Hepatocyte (in vitro differentiated cells): ENCODE data around the gene FGF4. TPM values are rescaled to one million over a fixed set of nuclear protein-coding genes. Genes with fewer than 3 reads are reported as not detected.

Experiments
- DNase-seq: peaks from one replicate; pipeline ENCODE4 v3.0.0-alpha.2; 2016; ENCODE audit warnings: low spot score
- H2AFZ ChIP-seq: fragments of 200-600 bp; sonication (generic); 2 replicates; pipeline ENCODE4 v1.6.0; 2016; ENCODE audit warnings: antibody characterized with exemption, mild to moderate bottlenecking
- H3K27ac ChIP-seq: fragments of 200-600 bp; sonication (generic); 2 replicates; pipeline ENCODE4 v1.5.1; 2016; ENCODE audit warnings: mild to moderate bottlenecking
- H3K27me3 ChIP-seq: fragments of 200-600 bp; sonication (generic); 2 replicates; pipeline ENCODE4 v1.6.1; 2016
- H3K36me3 ChIP-seq: fragments of 200-600 bp; sonication (generic); replicated peaks from 2 replicates; pipeline ENCODE4 v1.5.1; 2016; ENCODE audit warnings: low read depth; ENCODE audit not compliant: insufficient read depth
- H3K4me1 ChIP-seq: fragments of 200-600 bp; sonication (generic); 2 replicates; pipeline ENCODE4 v1.5.1; 2016; ENCODE audit warnings: mild to moderate bottlenecking, moderate library complexity; ENCODE audit not compliant: insufficient read depth
- H3K4me2 ChIP-seq: fragments of 200-600 bp; sonication (generic); 2 replicates; pipeline ENCODE4 v1.6.0; 2016
- H3K4me3 ChIP-seq: fragments of 200-600 bp; sonication (generic); 2 replicates; pipeline ENCODE4 v1.5.1; 2016; ENCODE audit warnings: mild to moderate bottlenecking
- H3K79me2 ChIP-seq: fragments of 200-600 bp; sonication (generic); 2 replicates; pipeline ENCODE4 v1.6.0; 2017; ENCODE audit warnings: mild to moderate bottlenecking
- H3K9me2 ChIP-seq: fragments of 200-600 bp; sonication (generic); replicated peaks from 2 replicates; pipeline ENCODE4 v1.6.0; 2017; ENCODE audit warnings: mild to moderate bottlenecking; ENCODE audit not compliant: insufficient read depth
- H3K9me3 ChIP-seq: fragments of 200-600 bp; sonication (generic); 2 replicates; pipeline ENCODE4 v1.5.1; 2016; ENCODE audit warnings: low read depth, mild to moderate bottlenecking
- H4K20me1 ChIP-seq: fragments of 200-600 bp; sonication (generic); 2 replicates; pipeline ENCODE4 v1.6.0; 2016; ENCODE audit warnings: mild to moderate bottlenecking; ENCODE audit not compliant: insufficient read depth, poor library complexity, severe bottlenecking
- EZH2 ChIP-seq: fragments of 200-600 bp; sonication (generic); IDR thresholded peaks from 2 replicates; pipeline ENCODE4 v1.6.1; 2016; ENCODE audit warnings: antibody characterized with exemption, mild to moderate bottlenecking, borderline replicate concordance
- EZH2phosphoT487 ChIP-seq: fragments of 200-600 bp; sonication (generic); IDR thresholded peaks from one replicate; pipeline ENCODE4 v1.6.1; 2018; ENCODE audit warnings: antibody characterized with exemption, mild to moderate bottlenecking, low read depth, moderate library complexity; ENCODE audit not compliant: unreplicated experiment, severe bottlenecking
- WGBS: methylation state at CpG from one replicate; pipeline ENCODE4 v1.1.6; 2016; ENCODE audit warnings: low lambda C conversion rate; ENCODE audit errors: missing lambda C conversion rate; 5-methylcytosine and 5-hydroxymethylcytosine counted together
- polyA plus RNA-seq: library from polyadenylated mRNA; unstranded; fragments of >200 nt; fragmentation: Nextera tagmentation; extraction: Ambion mirVana; gene quantifications from 2 replicates; pipeline ENCODE4 v1.2.1, GENCODE V29; 2016
- total RNA-seq: library from RNA; depleted of rRNA; stranded (reverse); fragments of >200 nt; gene quantifications from 2 replicates; pipeline ENCODE4 v1.2.3, GENCODE V29; 2014
- TF ChIP-seq, protein P1 (sequence below): fragments of 200-600 bp; sonication (generic); IDR thresholded peaks from 2 replicates; pipeline ENCODE4 v1.5.1; 2016; ENCODE audit warnings: antibody characterized with exemption, mild to moderate bottlenecking; ENCODE audit not compliant: poor library complexity

The FGF4 gene
- total and polyA plus RNA-seq, 2 experiments from 2014 or later: not detected

DNA sequence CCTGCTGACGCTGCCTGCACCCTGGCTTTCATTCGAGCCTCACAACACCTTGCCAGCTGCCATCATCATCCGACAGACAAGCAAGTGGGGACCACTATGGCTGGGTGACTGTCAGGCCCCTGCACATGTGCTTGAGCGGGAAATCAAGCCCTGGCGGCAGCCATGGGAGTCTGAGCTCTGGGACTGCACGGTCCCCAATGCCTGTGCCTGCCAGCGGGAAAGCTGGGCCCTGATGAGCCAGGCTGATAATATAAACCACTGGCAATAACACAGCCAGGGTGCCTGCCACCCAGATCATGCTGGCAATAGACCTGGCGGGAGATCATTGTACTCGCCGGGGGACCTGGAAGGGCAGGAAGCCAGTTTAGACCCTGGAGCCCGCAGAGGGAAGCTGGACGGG lies 41.5 kb upstream of the FGF4 start:
- peaks cover 73% of the 10 kb centered on the region for H3K27me3 ChIP-seq
- no peak overlapping the region for H2AFZ ChIP-seq
- TF ChIP-seq EZH2 (no peak), EZH2phosphoT487 (no peak)
- TF ChIP-seq, protein P1, sequence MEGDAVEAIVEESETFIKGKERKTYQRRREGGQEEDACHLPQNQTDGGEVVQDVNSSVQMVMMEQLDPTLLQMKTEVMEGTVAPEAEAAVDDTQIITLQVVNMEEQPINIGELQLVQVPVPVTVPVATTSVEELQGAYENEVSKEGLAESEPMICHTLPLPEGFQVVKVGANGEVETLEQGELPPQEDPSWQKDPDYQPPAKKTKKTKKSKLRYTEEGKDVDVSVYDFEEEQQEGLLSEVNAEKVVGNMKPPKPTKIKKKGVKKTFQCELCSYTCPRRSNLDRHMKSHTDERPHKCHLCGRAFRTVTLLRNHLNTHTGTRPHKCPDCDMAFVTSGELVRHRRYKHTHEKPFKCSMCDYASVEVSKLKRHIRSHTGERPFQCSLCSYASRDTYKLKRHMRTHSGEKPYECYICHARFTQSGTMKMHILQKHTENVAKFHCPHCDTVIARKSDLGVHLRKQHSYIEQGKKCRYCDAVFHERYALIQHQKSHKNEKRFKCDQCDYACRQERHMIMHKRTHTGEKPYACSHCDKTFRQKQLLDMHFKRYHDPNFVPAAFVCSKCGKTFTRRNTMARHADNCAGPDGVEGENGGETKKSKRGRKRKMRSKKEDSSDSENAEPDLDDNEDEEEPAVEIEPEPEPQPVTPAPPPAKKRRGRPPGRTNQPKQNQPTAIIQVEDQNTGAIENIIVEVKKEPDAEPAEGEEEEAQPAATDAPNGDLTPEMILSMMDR: no peak
- no peaks in the 10 kb centered on the region for H3K9me2 ChIP-seq
- no peaks in the 10 kb centered on the region for H4K20me1 ChIP-seq
- H3K4me1 ChIP-seq: peaks cover 12% of the 10 kb centered on the region
- no peaks in the 10 kb centered on the region for H3K9me3 ChIP-seq
- DNase-seq: no peak
- no peak overlapping the region for H3K27ac ChIP-seq
- 34% methylated on average over 12 of the region's 12 CpGs for WGBS
- H3K36me3 ChIP-seq: no peaks in the 10 kb centered on the region
- H3K4me2 ChIP-seq: no peak overlapping the region
- no peaks in the 10 kb centered on the region for H3K79me2 ChIP-seq
- H3K4me3 ChIP-seq: no peak overlapping the region

DNA sequence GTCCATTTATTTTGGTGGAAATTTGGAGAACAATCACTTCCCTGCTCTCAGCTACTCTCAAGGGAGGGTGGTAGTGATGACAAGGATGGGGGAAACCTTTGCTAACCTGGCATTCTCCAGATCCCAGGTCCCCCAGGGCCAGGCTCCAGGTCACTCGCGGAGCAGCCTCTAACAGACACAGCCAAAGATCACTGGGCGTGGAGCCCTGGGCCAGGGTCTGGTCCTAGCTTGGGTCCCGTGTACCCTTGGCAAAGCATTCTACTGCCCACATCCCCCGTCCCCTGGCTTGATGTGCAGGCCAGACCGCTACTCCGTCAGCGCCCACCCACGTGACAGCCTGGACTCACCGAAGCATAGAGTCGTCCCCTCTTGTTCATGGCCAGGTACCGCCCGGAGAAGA lies 40.8 kb upstream of the FGF4 start:
- H3K27me3 ChIP-seq: peaks cover 66% of the 10 kb centered on the region
- TF ChIP-seq EZH2phosphoT487 (no peak), EZH2 (no peak)
- TF ChIP-seq, protein P1: no peak
- no peak for DNase-seq

DNA sequence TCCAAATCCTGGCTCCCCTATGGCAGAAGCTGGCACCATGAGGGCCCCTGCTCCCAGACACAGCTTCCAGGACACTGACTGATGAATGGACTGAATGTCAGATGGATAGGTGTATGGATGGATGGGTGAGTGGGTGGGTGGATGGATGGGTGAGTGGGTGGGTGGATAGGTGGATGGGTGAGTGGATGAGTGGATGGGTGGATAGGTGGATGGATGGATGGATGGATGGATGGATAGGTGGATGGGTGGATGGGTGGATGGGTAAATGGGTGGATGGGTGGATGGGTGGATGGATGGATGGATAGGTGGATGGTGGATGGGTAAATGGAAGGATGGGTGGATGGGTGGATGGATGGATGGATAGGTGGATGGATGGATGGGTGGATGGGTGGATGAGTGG lies 39.8 kb upstream of the FGF4 start:
- Histone ChIP-seq H3K9me2 (no peaks in the 10 kb centered on the region), H2AFZ (no peak overlapping the region), H3K79me2 (no peaks in the 10 kb centered on the region), H3K36me3 (no peaks in the 10 kb centered on the region), H3K27me3 (peaks cover 55% of the 10 kb centered on the region), H3K27ac (no peak overlapping the region), H4K20me1 (no peaks in the 10 kb centered on the region), H3K4me3 (no peak overlapping the region), H3K9me3 (no peaks in the 10 kb centered on the region), H3K4me1 (peaks cover 12% of the 10 kb centered on the region), H3K4me2 (no peak overlapping the region)
- no peak for DNase-seq
- TF ChIP-seq, protein P1: no peak

More for the DNA sequence above, 40.8 kb upstream of the FGF4 start:
- no peaks in the 10 kb centered on the region for H3K9me2 ChIP-seq
- no peak overlapping the region for H2AFZ ChIP-seq
- peaks cover 12% of the 10 kb centered on the region for H3K4me1 ChIP-seq
- H3K27ac ChIP-seq: no peak overlapping the region
- H3K9me3 ChIP-seq: no peaks in the 10 kb centered on the region
- H3K79me2 ChIP-seq: no peaks in the 10 kb centered on the region
- no peaks in the 10 kb centered on the region for H4K20me1 ChIP-seq
- no peak overlapping the region for H3K4me3 ChIP-seq
- H3K4me2 ChIP-seq: no peak overlapping the region
- H3K36me3 ChIP-seq: no peaks in the 10 kb centered on the region
- WGBS: 85% methylated on average over 13 of the region's 13 CpGs

DNA sequence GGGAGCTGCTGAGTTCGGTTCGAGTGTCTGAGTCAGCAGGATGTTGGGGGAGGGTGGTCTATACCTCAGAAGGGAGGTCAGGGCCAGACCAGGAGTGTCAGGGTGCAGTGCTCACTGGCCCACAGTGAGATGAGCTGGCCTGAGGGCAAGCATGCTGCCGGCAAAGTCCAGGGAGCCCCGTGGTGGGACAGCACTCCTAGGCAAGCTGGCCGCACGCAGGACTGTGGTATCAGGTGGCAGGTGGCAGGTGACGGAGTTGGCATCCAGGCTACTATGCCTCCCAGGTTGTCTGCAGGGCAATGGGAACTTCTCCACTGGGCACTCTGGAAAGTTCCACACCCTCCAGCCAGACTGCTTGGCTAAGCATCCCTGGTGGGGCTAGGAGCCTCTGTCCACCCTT lies 39.3 kb upstream of the FGF4 start:
- TF ChIP-seq EZH2phosphoT487 (no peak), EZH2 (no peak)
- TF ChIP-seq, protein P1: no peak
- Histone ChIP-seq H3K27me3 (peaks cover 51% of the 10 kb centered on the region), H3K4me2 (no peak overlapping the region), H2AFZ (no peak overlapping the region), H3K79me2 (no peaks in the 10 kb centered on the region), H3K4me1 (peaks cover 12% of the 10 kb centered on the region), H3K27ac (no peak overlapping the region), H3K36me3 (no peaks in the 10 kb centered on the region), H4K20me1 (no peaks in the 10 kb centered on the region), H3K9me3 (no peaks in the 10 kb centered on the region), H3K9me2 (no peaks in the 10 kb centered on the region), H3K4me3 (no peak overlapping the region)
- DNase-seq: no peak
- 60% methylated on average over 7 of the region's 7 CpGs for WGBS
